D721Med (cell line): ENCODE results near the gene PNLIPRP1.

Experiments
- DNase-seq: peaks from one replicate; pipeline ENCODE4 v3.0.0; 2011; ENCODE audit warnings: low spot score; ENCODE audit not compliant: insufficient read length
- FAIRE-seq: peaks from 2 replicates; lab custom pipeline; 2011; peaks lifted over from hg19 to GRCh38; lab: Jason Lieb, UNC
- TF ChIP-seq, protein P1 (sequence below): IDR thresholded peaks from 2 replicates; pipeline ENCODE4 v1.5.1; 2012; ENCODE audit warnings: mild to moderate bottlenecking, control low read depth; ENCODE audit not compliant: insufficient read depth; ENCODE audit errors: missing control alignments

Gene PNLIPRP1

DNA sequence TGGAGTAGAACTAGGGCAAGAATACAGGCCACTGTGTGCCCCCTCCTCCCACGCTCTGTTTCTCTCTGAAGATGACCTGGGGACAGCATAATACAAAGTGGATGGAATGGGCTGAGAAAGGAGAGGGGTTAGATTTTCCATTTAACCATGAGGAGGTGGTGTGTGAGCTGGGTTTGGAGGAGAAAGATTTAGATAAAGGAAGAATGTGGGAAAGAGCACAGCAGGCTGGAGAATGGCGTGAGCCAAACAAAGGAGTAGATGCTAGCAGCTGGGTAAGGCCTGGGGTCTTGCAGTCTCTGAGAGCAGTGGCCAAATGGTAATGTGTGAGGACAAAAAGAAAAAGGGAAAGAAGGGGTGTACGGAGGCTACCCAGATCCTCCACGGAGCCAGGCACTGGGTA lies 38.6 kb downstream of the PNLIPRP1 start:
- no peak for DNase-seq
- TF ChIP-seq, protein P1, sequence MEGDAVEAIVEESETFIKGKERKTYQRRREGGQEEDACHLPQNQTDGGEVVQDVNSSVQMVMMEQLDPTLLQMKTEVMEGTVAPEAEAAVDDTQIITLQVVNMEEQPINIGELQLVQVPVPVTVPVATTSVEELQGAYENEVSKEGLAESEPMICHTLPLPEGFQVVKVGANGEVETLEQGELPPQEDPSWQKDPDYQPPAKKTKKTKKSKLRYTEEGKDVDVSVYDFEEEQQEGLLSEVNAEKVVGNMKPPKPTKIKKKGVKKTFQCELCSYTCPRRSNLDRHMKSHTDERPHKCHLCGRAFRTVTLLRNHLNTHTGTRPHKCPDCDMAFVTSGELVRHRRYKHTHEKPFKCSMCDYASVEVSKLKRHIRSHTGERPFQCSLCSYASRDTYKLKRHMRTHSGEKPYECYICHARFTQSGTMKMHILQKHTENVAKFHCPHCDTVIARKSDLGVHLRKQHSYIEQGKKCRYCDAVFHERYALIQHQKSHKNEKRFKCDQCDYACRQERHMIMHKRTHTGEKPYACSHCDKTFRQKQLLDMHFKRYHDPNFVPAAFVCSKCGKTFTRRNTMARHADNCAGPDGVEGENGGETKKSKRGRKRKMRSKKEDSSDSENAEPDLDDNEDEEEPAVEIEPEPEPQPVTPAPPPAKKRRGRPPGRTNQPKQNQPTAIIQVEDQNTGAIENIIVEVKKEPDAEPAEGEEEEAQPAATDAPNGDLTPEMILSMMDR: no peak
- FAIRE-seq: no peak

DNA sequence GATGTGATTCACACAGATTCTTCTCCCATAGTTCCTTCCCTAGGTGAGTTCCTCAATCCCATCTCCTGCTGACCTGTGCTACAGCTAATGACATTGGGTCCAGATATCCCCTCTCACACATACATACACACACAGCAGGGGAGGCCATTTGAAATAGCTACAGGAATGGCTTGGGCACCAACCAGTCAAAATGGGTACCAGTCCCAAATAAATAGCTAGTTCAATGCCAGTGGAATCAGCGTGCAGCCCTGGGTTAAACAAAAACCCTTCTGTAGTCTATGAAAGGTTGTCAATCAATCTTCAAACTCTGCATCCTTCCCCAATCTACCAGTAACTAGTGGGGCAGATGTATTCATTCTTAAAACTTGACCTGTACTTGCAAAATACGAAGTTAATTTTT lies 39.3 kb downstream of the PNLIPRP1 start:
- DNase-seq (no peak), FAIRE-seq (no peak)
- TF ChIP-seq, protein P1: no peak

DNA sequence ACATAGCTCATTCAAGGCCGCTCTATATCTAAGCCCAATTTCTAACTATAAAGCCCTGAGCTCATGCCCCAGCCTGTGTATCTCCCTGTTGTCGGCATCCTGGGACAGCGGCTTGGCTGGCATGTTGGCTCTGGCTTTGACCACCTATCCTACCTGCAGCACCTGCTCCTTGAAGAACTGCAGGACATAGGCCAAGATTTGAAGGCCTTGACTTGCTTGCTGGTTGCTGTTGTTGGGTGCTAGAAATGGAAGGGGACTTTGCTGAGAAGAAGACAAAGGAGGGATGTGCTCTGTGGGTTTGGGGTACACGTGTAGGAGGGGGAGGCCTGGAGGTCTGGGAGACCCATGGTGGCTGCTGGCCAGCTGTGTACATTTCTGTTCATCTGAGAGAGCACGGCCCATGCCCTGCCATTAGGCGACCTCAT lies 41.1 kb downstream of the PNLIPRP1 start:
- TF ChIP-seq, protein P1: no peak
- DNase-seq: no peak
- no peak for FAIRE-seq

DNA sequence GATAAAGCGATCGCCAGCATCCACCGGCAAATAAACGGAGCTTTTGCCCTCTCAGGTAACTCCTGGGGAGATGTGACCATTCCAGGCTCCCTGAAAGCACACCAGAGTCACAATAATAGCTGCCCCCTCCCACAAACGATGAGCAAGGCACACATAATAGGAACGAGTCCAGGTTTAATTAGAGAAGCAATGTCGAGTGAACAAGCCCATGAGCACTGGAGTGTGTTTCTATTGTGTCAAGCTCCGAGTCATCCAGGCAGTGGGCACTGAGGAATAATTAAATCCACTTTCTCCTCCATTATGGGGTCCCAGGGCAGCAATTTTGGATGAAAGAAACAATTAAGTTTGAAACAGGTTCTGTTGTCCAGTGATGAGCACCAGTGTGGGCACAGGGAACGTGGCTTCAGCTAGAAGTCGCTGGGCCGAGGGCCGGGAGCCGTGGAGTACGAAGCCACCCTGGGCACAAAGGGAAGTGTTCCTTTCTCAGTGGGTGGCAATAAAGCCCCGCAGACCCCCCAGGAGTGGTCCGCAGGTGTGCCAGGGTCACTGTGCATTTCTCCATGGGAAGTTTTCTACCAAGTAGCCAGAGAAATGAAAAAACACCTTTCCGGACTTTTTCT lies 41.9 kb downstream of the PNLIPRP1 start:
- FAIRE-seq (no peak), DNase-seq (no peak)
- TF ChIP-seq, protein P1: no peak

DNA sequence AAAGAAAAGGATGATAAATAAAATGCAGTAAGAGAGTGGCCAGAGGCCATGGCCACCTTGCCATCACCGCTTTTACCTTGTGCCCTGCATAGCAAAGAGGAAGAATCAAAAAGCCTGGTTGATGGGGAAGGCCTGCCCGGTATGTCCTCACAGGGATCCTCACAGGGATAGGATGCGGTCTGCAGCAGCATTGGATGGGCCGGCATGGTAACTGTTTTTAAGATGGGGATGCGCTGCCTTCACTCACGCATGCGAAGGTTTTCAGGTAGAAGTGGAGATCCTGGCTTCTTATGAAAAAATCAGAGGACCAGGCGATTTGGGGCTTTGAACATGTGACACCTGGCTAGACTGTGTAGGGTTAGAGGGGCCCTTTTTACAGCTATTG lies 42.4 kb downstream of the PNLIPRP1 start:
- FAIRE-seq: no peak
- TF ChIP-seq, protein P1: no peak
- no peak for DNase-seq

DNA sequence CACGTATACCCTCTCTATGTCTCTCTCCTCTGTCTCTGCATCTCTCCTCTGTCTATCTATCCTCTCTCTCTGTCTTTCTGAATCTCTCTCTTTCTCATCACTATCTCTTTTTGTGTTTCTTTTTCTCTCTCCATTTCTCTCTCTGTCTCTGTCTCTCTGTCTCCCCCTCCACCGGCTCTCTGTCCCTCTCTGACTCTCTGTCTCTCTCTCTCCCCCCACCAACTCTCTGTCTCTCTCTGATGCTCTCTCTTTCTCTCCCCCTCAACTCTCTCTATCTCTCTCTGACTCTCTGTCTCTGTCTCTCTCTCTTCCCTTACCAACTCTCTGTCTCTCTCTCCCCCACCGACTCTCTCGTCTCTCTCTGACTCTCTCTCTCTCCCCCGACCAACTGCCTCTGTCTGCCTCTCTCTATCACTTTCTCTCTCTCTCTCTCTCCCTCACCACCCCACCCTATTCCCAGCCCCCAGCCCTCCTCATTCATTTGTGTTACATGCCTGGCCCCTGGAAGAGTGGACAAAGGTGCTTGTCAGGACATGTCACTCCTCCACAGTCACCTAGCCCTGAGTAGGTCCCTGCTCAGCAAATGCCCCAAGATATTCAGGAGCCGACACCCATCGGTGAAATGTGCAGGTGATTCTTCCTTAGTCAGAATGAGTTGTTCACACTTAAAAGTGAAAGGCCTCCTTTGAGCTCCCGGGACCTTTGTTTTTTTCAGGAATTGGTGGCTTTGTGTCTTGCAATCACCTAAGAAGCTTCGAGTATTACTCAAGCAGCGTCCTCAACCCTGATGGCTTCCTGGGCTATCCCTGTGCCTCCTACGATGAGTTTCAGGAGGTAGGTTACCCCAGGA lies 43.6 kb downstream of the PNLIPRP1 start:
- FAIRE-seq (no peak), DNase-seq (no peak)

More for the DNA sequence above, 43.6 kb downstream of the PNLIPRP1 start:
- TF ChIP-seq, protein P1: no peak
